Esophagus squamous epithelium (tissue), 5 donors: Measurements from ENCODE around the gene AIPL1. TPM values are rescaled to one million over a fixed set of nuclear protein-coding genes. Genes with fewer than 3 reads are reported as not detected.

Experiments used
- DNase-seq: peaks from one replicate; lab custom pipeline; 2025; lab: John Stamatoyannopoulos, UW
- H3K27ac ChIP-seq, 4 donors: fragments of 200-600 bp; sonication (generic); one replicate each; pipeline ENCODE4 v1.5.1; 2016 to 2019; ENCODE audit warnings: mild to moderate bottlenecking in 1 of 4
- H3K27me3 ChIP-seq, 4 donors: fragments of 200-600 bp; sonication (generic); 1 replicate in 3 of 4; 2 replicates in 1 of 4; pipeline versions ENCODE4 v1.5.1 to v1.6.0; 2017 to 2021; ENCODE audit warnings: antibody characterized with exemption in 1 of 4
- H3K36me3 ChIP-seq, 3 donors: fragments of 200-600 bp; sonication (generic); one replicate each; pipeline ENCODE4 v1.5.1; 2016 to 2019
- H3K4me1 ChIP-seq, 3 donors: fragments of 200-600 bp; sonication (generic); one replicate each; pipeline ENCODE4 v1.5.1; 2017 to 2019
- H3K4me3 ChIP-seq, 4 donors: fragments of 200-600 bp; sonication (generic); 1 replicate in 3 of 4; 2 replicates in 1 of 4; pipeline ENCODE4 v1.5.1; 2016 to 2019; ENCODE audit warnings: mild to moderate bottlenecking in 2 of 4, moderate library complexity in 1 of 4
- H3K9me3 ChIP-seq, 3 donors: fragments of 200-600 bp; sonication (generic); one replicate each; pipeline ENCODE4 v1.5.1; 2016 to 2019
- CTCF ChIP-seq, 6 experiments: fragments of 450-650 bp in 4 of 6; fragments of 200-600 bp in 2 of 6; sonication (generic) in 2 of 6; IDR thresholded peaks; one replicate each; pipeline ENCODE4 v1.5.1; 2016 to 2019; ENCODE audit warnings: antibody characterized with exemption in 6 of 6, mild to moderate bottlenecking in 4 of 6, moderate library complexity in 4 of 6
- POLR2A ChIP-seq, 4 donors: fragments of 450-650 bp; IDR thresholded peaks; one replicate each; pipeline ENCODE4 v1.6.1; 2017; ENCODE audit warnings: antibody characterized with exemption in 4 of 4, mild to moderate bottlenecking in 4 of 4, moderate library complexity in 3 of 4
- WGBS, 2 donors: methylation state at CpG; one replicate each; pipeline ENCODE4 v1.1.5; 2018; 5-methylcytosine and 5-hydroxymethylcytosine counted together
- intact Hi-C: fragments of 100-400 bp; cut with DNase I; formaldehyde crosslinking; loops from one replicate; pipeline ENCODE4 v1.15.0; 2022
- total RNA-seq, 4 donors: library from RNA; depleted of rRNA; stranded (reverse); fragments of >200 nt; gene quantifications; one replicate each; pipeline ENCODE4 v1.1.0, GENCODE V29; 2016
- donor health status: DM: yes; HTN: yes; CAD: no.

Gene AIPL1
- total RNA-seq, 4 donors from 2014 or later = not detected

GRCh38 chr17:6462692-6463091 lies 27.8 kb upstream of the AIPL1 start:
- Histone ChIP-seq H3K36me3 (peaks cover 0 to 88% (median 3%) of the 10 kb centered on the region in 3 donors), H3K27ac (no peak overlapping the region), H3K27me3 (no peaks in the 10 kb centered on the region), H3K4me3 (no peak overlapping the region), H3K9me3 (no peaks in the 10 kb centered on the region), H3K4me1 (peaks cover 0 to 8% (median 1%) of the 10 kb centered on the region in 3 donors)
- TF ChIP-seq POLR2A (IDR thresholded peaks at IDR 0.05) (no peak), CTCF (IDR thresholded peaks at IDR 0.05) (no peak)
- intact Hi-C loops = loop anchor here (10.0 kb wide), 1 partner anchor 172 kb away; no protein-coding TSS in a partner anchor
- no peak for DNase-seq
- 94 to 100% methylated on average over 2 of the region's 2 CpGs for WGBS, 2 donors

- peaks cover 0 to 81% (median 3%) of the 10 kb centered on the region in 3 donors for H3K36me3 ChIP-seq
- no peaks in the 10 kb centered on the region for H3K9me3 ChIP-seq
- no peak for DNase-seq
- no peak overlapping the region for H3K4me3 ChIP-seq
- intact Hi-C loops = loop anchor here (10.0 kb wide), 1 partner anchor 173 kb away; no protein-coding TSS in a partner anchor
- H3K27me3 ChIP-seq = no peaks in the 10 kb centered on the region
- peaks cover 4 to 16% (median 5%) of the 10 kb centered on the region in 3 donors for H3K4me1 ChIP-seq
- H3K27ac ChIP-seq = no peak overlapping the region
- WGBS, 2 donors = 72 to 85% methylated on average over 10 of the region's 10 CpGs
- TF ChIP-seq CTCF (IDR thresholded peaks at IDR 0.05) = no peak
- TF ChIP-seq POLR2A (IDR thresholded peaks at IDR 0.05) = no peak
Measured at GRCh38 chr17:6461792-6462524, 27.0 kb upstream of the AIPL1 start.

GRCh38 chr17:6461246-6461645 lies 26.3 kb upstream of the AIPL1 start:
- intact Hi-C loops = loop anchor here (10.0 kb wide), 1 partner anchor 174 kb away; no protein-coding TSS in a partner anchor
- Histone ChIP-seq H3K4me1 (peaks cover 4 to 18% (median 5%) of the 10 kb centered on the region in 3 donors), H3K36me3 (peaks cover 0 to 74% (median 3%) of the 10 kb centered on the region in 3 donors), H3K27ac (no peak overlapping the region), H3K27me3 (no peaks in the 10 kb centered on the region), H3K4me3 (no peak overlapping the region), H3K9me3 (no peaks in the 10 kb centered on the region)
- WGBS, 2 donors = 88 to 100% methylated on average over 3 of the region's 14 CpGs
- TF ChIP-seq CTCF (IDR thresholded peaks at IDR 0.05) = no peak
- TF ChIP-seq POLR2A (IDR thresholded peaks at IDR 0.05) = no peak
- no peak for DNase-seq

GRCh38 chr17:6460531-6461161 lies 25.7 kb upstream of the AIPL1 start:
- H3K4me1 ChIP-seq = peaks cover 4 to 20% (median 5%) of the 10 kb centered on the region in 3 donors
- peaks cover 0 to 68% (median 3%) of the 10 kb centered on the region in 3 donors for H3K36me3 ChIP-seq
- no peak for TF ChIP-seq POLR2A (IDR thresholded peaks at IDR 0.05)
- no peak for TF ChIP-seq CTCF (IDR thresholded peaks at IDR 0.05)
- no peaks in the 10 kb centered on the region for H3K27me3 ChIP-seq
- no peak for DNase-seq
- no peaks in the 10 kb centered on the region for H3K9me3 ChIP-seq
- no peak overlapping the region for H3K27ac ChIP-seq
- intact Hi-C loops = loop anchor here (10.0 kb wide), 1 partner anchor 174 kb away; no protein-coding TSS in a partner anchor
- H3K4me3 ChIP-seq = no peak overlapping the region
- WGBS, 2 donors = 69 to 83% methylated on average over 4 to 9 of the region's 9 CpGs
